ENCODE results near the gene CYB5R3. TPM values are rescaled to one million over a fixed set of nuclear protein-coding genes. Genes with fewer than 3 reads are reported as not detected.

CYB5R3 gene
- total RNA-seq, 1 experiment from 2014 or later = 85.4 TPM

GRCh38 chr22:42696331-42696967 lies 47.3 kb upstream of the CYB5R3 start:
- ChIA-PET POLR2A (no interaction called here), CTCF (interaction anchor here (0.6 kb wide), 1 partner anchor 578 kb away, joined by 3 read pairs; no protein-coding TSS in a partner anchor)
- no peak for DNase-seq (ENCODE audit: low spot score)
- Mint-ChIP-seq H3K4me3 (no peak overlapping the region), H3K27me3 (ENCODE audit: low read depth) (no peaks in the 10 kb centered on the region; the same call in 1 of the 2 replicates), H3K27ac (no peak overlapping the region), H3K4me1 (peaks cover 33% of the 10 kb centered on the region), H3K36me3 (no peaks in the 10 kb centered on the region), H3K9me3 (no peaks in the 10 kb centered on the region)
- ATAC-seq = no peak
- TF ChIP-seq AFF4 (CRISPR knock-in tag; IDR thresholded peaks at IDR 0.05; ENCODE audit: borderline replicate concordance) = no peak
- TF ChIP-seq PREB (CRISPR knock-in tag; IDR thresholded peaks at IDR 0.05; ENCODE audit: borderline replicate concordance) = no peak
- no peak for TF ChIP-seq KAT7 (CRISPR knock-in tag; IDR thresholded peaks at IDR 0.05; ENCODE audit: borderline replicate concordance)
- no peak for TF ChIP-seq ZNF532 (CRISPR knock-in tag; IDR thresholded peaks at IDR 0.05; ENCODE audit: borderline replicate concordance)
- no peak for TF ChIP-seq ZNF219 (CRISPR knock-in tag; IDR thresholded peaks at IDR 0.05; ENCODE audit: borderline replicate concordance)
- TF ChIP-seq ZNF396 (CRISPR knock-in tag; IDR thresholded peaks at IDR 0.05; ENCODE audit: borderline replicate concordance) = no peak
- TF ChIP-seq ZNF416 (CRISPR knock-in tag; IDR thresholded peaks at IDR 0.05) = no peak
- TF ChIP-seq ZNF423 (CRISPR knock-in tag; IDR thresholded peaks at IDR 0.05) = no peak
- TF ChIP-seq FOXK1 (CRISPR knock-in tag; IDR thresholded peaks at IDR 0.05) = no peak
- TF ChIP-seq CBFB (CRISPR knock-in tag; IDR thresholded peaks at IDR 0.05; ENCODE audit: low read depth) = no peak
- no peak for TF ChIP-seq PRRX2 (CRISPR knock-in tag; IDR thresholded peaks at IDR 0.05)
- no peak for TF ChIP-seq ZNF281 (CRISPR knock-in tag; IDR thresholded peaks at IDR 0.05)
- TF ChIP-seq AR (CRISPR knock-in tag; IDR thresholded peaks at IDR 0.05) = no peak
- TF ChIP-seq NFATC4 (CRISPR knock-in tag; IDR thresholded peaks at IDR 0.05) = no peak

All from WTC11 (cell line).